RWPE1 (cell line): Measurements from ENCODE around the gene TNNI2.
A peak's percentile ranks its signal among the peaks of the same experiment; 100 is the strongest.
"Not testable (repeated sequence)": the region's sequence is repeated elsewhere in the genome, so short reads cannot be mapped to it uniquely, and the experiment has no call there.

Experiments
- CTCF ChIA-PET: fragments of 350-600 bp; sonication (Branson Sonifier 250); formaldehyde crosslinking; extraction: SDS; loops from one replicate; lab custom pipeline; 2021; lab: Yijun Ruan, JAX
- POLR2A ChIA-PET: fragments of 400-600 bp; formaldehyde crosslinking; extraction: SDS; loops from one replicate; lab custom pipeline; 2020; ENCODE audit warnings: antibody characterized with exemption; ENCODE audit not compliant: low non-redundant PET; lab: Yijun Ruan, JAX
- DNase-seq: peaks from one replicate; pipeline ENCODE4 v3.0.0; 2012; ENCODE audit warnings: low spot score
- H3K27ac ChIP-seq: fragments of 450-650 bp; 2 replicates; pipeline ENCODE4 v1.5.1; 2017
- CTCF ChIP-seq: fragments of 450-650 bp; conservative IDR thresholded peaks from 2 replicates; pipeline ENCODE4 v1.5.1; 2017; ENCODE audit warnings: low read depth, mild to moderate bottlenecking

The TNNI2 gene

GRCh38 chr11:1883346-1884302 lies 44.8 kb downstream of the TNNI2 start:
- ChIA-PET CTCF (interaction anchor here (0.6 to 2.5 kb wide), 12 partner anchors 33 to 267 kb away, joined by 5 to 20 read pairs (median 9); partner anchors contain the start of gene H19), POLR2A (no interaction called here)
- DNase-seq: no peak
- peak overlapping the region; percentile 100 for H3K27ac ChIP-seq
- no peak for TF ChIP-seq CTCF

GRCh38 chr11:1884303-1884700 lies 45.5 kb downstream of the TNNI2 start:
- H3K27ac ChIP-seq: peak overlapping the region; percentile 100
- CTCF ChIA-PET: interaction anchor here (2.5 kb wide), 1 partner anchor 33 kb away, joined by 11 read pairs; no protein-coding TSS in a partner anchor
- DNase-seq: no peak
- POLR2A ChIA-PET: no interaction called here
- no peak for TF ChIP-seq CTCF

- POLR2A ChIA-PET, DNase-seq, CTCF ChIA-PET: not testable (repeated sequence)
- H3K27ac ChIP-seq: peak overlapping the region; percentile 72
These were observed 47.8 kb downstream of the TNNI2 start for GRCh38 chr11:1886551-1886950.

- CTCF ChIA-PET: interaction anchor here (1.1 kb wide), 1 partner anchor 194 kb away, joined by 3 read pairs; no protein-coding TSS in a partner anchor
- no peak for DNase-seq
- POLR2A ChIA-PET: no interaction called here
- H3K27ac ChIP-seq: peak overlapping the region; percentile 72
- no peak for TF ChIP-seq CTCF
These were observed 48.9 kb downstream of the TNNI2 start for GRCh38 chr11:1887451-1888346.

GRCh38 chr11:1888347-1888753 lies 49.6 kb downstream of the TNNI2 start:
- H3K27ac ChIP-seq: peak overlapping the region; percentile 72
- POLR2A ChIA-PET: no interaction called here
- DNase-seq: no peak
- CTCF ChIA-PET: interaction anchor here (1.1 kb wide), 1 partner anchor 195 kb away, joined by 3 read pairs; no protein-coding TSS in a partner anchor
- TF ChIP-seq CTCF: no peak

GRCh38 chr11:1888811-1889210 lies 50.0 kb downstream of the TNNI2 start:
- peak overlapping the region; percentile 72 for H3K27ac ChIP-seq

More at GRCh38 chr11:1888811-1889210, 50.0 kb downstream of the TNNI2 start:
- TF ChIP-seq CTCF: no peak
- DNase-seq: no peak
- ChIA-PET POLR2A (no interaction called here), CTCF (interaction anchor here (0.5 kb wide), 1 partner anchor 193 kb away, joined by 4 read pairs; no protein-coding TSS in a partner anchor)
